Measurements from ENCODE around the gene CHRND.

CHRND gene

GRCh38 chr2:232580648-232580981, 54.7 kb downstream of the CHRND start:
- H2AFZ ChIP-seq (ENCODE audit: low read depth, low read length): no peak overlapping the region
- H3K9ac ChIP-seq (ENCODE audit: low read depth, low read length): no peak overlapping the region
- no peaks in the 10 kb centered on the region for H3K27me3 ChIP-seq (ENCODE audit: insufficient read depth, low read length, poor library complexity)
- H3K4me1 ChIP-seq (ENCODE audit: insufficient read depth, low read length): no peaks in the 10 kb centered on the region
- H3K36me3 ChIP-seq (ENCODE audit: insufficient read depth, low read length): peaks cover 17% of the 10 kb centered on the region
- no peaks in the 10 kb centered on the region for H4K20me1 ChIP-seq (ENCODE audit: insufficient read depth, low read length)
- H3K9me3 ChIP-seq (ENCODE audit: insufficient read depth, low read length, severe bottlenecking): no peaks in the 10 kb centered on the region
- H3K27ac ChIP-seq (ENCODE audit: low read length): no peak overlapping the region
- no peak for DNase-seq
- TF ChIP-seq CTCF (IDR thresholded peaks at IDR 0.05; ENCODE audit: borderline replicate concordance, extremely low read depth, low read length, poor library complexity, severe bottlenecking): no peak
- TF ChIP-seq EZH2 (IDR thresholded peaks at IDR 0.05; ENCODE audit: borderline replicate concordance, low read depth, low read length, severe bottlenecking): no peak
- no peaks in the 10 kb centered on the region for H3K79me2 ChIP-seq (ENCODE audit: insufficient read depth, low read length)
- no peak overlapping the region for H3K4me3 ChIP-seq (ENCODE audit: low read depth in 1 of 2, low read length in 2 of 2)
- no peak for ATAC-seq (ENCODE audit: insufficient read depth, low read depth)
- no peak overlapping the region for H3K4me2 ChIP-seq (ENCODE audit: insufficient read depth, low read length)

- TF ChIP-seq EZH2 (IDR thresholded peaks at IDR 0.05; ENCODE audit: borderline replicate concordance, low read depth, low read length, severe bottlenecking): no peak
- TF ChIP-seq CTCF (IDR thresholded peaks at IDR 0.05; ENCODE audit: borderline replicate concordance, extremely low read depth, low read length, poor library complexity, severe bottlenecking): no peak
- Histone ChIP-seq H3K9ac (ENCODE audit: low read depth, low read length) (no peak overlapping the region), H4K20me1 (ENCODE audit: insufficient read depth, low read length) (no peaks in the 10 kb centered on the region), H3K79me2 (ENCODE audit: insufficient read depth, low read length) (no peaks in the 10 kb centered on the region), H3K27me3 (ENCODE audit: insufficient read depth, low read length, poor library complexity) (no peaks in the 10 kb centered on the region), H3K4me2 (ENCODE audit: insufficient read depth, low read length) (no peak overlapping the region), H3K9me3 (ENCODE audit: insufficient read depth, low read length, severe bottlenecking) (no peaks in the 10 kb centered on the region), H3K4me1 (ENCODE audit: insufficient read depth, low read length) (no peaks in the 10 kb centered on the region), H3K36me3 (ENCODE audit: insufficient read depth, low read length) (peaks cover 17% of the 10 kb centered on the region), H3K4me3 (ENCODE audit: low read depth in 1 of 2, low read length in 2 of 2) (no peak overlapping the region), H2AFZ (ENCODE audit: low read depth, low read length) (no peak overlapping the region), H3K27ac (ENCODE audit: low read length) (no peak overlapping the region)
- ATAC-seq (ENCODE audit: insufficient read depth, low read depth) (no peak), DNase-seq (no peak)
These were observed 55.8 kb downstream of the CHRND start for GRCh38 chr2:232581725-232582124.

- Histone ChIP-seq H3K4me2 (ENCODE audit: insufficient read depth, low read length) (no peak overlapping the region), H3K27me3 (ENCODE audit: insufficient read depth, low read length, poor library complexity) (no peaks in the 10 kb centered on the region), H3K36me3 (ENCODE audit: insufficient read depth, low read length) (peaks cover 17% of the 10 kb centered on the region), H3K4me1 (ENCODE audit: insufficient read depth, low read length) (no peaks in the 10 kb centered on the region), H3K79me2 (ENCODE audit: insufficient read depth, low read length) (no peaks in the 10 kb centered on the region), H2AFZ (ENCODE audit: low read depth, low read length) (no peak overlapping the region), H3K9ac (ENCODE audit: low read depth, low read length) (no peak overlapping the region), H3K27ac (ENCODE audit: low read length) (no peak overlapping the region), H3K4me3 (ENCODE audit: low read depth in 1 of 2, low read length in 2 of 2) (no peak overlapping the region), H4K20me1 (ENCODE audit: insufficient read depth, low read length) (no peaks in the 10 kb centered on the region), H3K9me3 (ENCODE audit: insufficient read depth, low read length, severe bottlenecking) (no peaks in the 10 kb centered on the region)
- DNase-seq (no peak), ATAC-seq (ENCODE audit: insufficient read depth, low read depth) (no peak)
- TF ChIP-seq CTCF (IDR thresholded peaks at IDR 0.05; ENCODE audit: borderline replicate concordance, extremely low read depth, low read length, poor library complexity, severe bottlenecking) (no peak), EZH2 (IDR thresholded peaks at IDR 0.05; ENCODE audit: borderline replicate concordance, low read depth, low read length, severe bottlenecking) (no peak)
These were observed 58.3 kb downstream of the CHRND start for GRCh38 chr2:232584238-232584637.
